Lung (tissue), 12 donors: Measurements from ENCODE around the gene PDE6D. TPM values are rescaled to one million over a fixed set of nuclear protein-coding genes. Genes with fewer than 3 reads are reported as not detected.

Experiments used
- ATAC-seq: fragments of 200-7000 bp; cut with Tn5 transposase; one replicate; pipeline ENCODE4 v1.9.1; 2020; ENCODE audit warnings: moderate number of reproducible peaks; ENCODE audit not compliant: insufficient read depth, low FRiP score
- DNase-seq, 3 donors: peaks; one replicate each; pipeline ENCODE4 v3.0.0-alpha.2; 2013 to 2017
- H3K27ac ChIP-seq, 2 donors: one replicate each; pipeline ENCODE4 v1.5.1; 2013; ENCODE audit warnings: mild to moderate bottlenecking in 2 of 2, moderate library complexity in 2 of 2, control low read depth in 1 of 2, inconsistent platforms in 1 of 2, low read depth in 1 of 2, low read length in 1 of 2
- H3K27me3 ChIP-seq, 3 donors: one replicate each; pipeline ENCODE4 v1.5.1; 2013; ENCODE audit warnings: low read length in 2 of 3; ENCODE audit not compliant: control insufficient read depth in 3 of 3, insufficient read depth in 3 of 3
- H3K36me3 ChIP-seq, 4 donors: one replicate each; pipeline ENCODE4 v1.5.1; 2013; ENCODE audit warnings: low read length in 4 of 4, mild to moderate bottlenecking in 1 of 4, moderate library complexity in 1 of 4; ENCODE audit not compliant: control insufficient read depth in 4 of 4, insufficient read depth in 4 of 4
- H3K4me1 ChIP-seq, 5 donors: one replicate each; pipeline ENCODE4 v1.5.1; 2013; ENCODE audit warnings: low read length in 5 of 5, mild to moderate bottlenecking in 2 of 5, moderate library complexity in 1 of 5; ENCODE audit not compliant: control insufficient read depth in 5 of 5, insufficient read depth in 5 of 5
- H3K4me3 ChIP-seq: one replicate; pipeline ENCODE4 v1.5.1; 2013; ENCODE audit warnings: mild to moderate bottlenecking, control low read depth, moderate library complexity
- H3K9ac ChIP-seq, 2 donors: one replicate each; pipeline ENCODE4 v1.5.1; 2013; ENCODE audit warnings: low read length in 2 of 2, control low read depth in 1 of 2; ENCODE audit not compliant: insufficient read depth in 1 of 2
- H3K9me3 ChIP-seq, 4 donors: one replicate each; pipeline ENCODE4 v1.5.1; 2013; ENCODE audit warnings: low read length in 3 of 4, mild to moderate bottlenecking in 1 of 4, moderate library complexity in 1 of 4; ENCODE audit not compliant: control insufficient read depth in 4 of 4, insufficient read depth in 3 of 4
- CTCF ChIP-seq: IDR thresholded peaks from 2 replicates; pipeline ENCODE4 v1.5.1; 2012; ENCODE audit warnings: mild to moderate bottlenecking; ENCODE audit errors: control extremely low read depth, extremely low read depth
- WGBS, 2 donors: extraction: QIAGEN DNeasy Blood & Tissue Kit; methylation state at CpG; one replicate each; pipeline ENCODE4 v1.1.7; 2013; 5-methylcytosine and 5-hydroxymethylcytosine counted together
- polyA plus RNA-seq, 2 donors: library from polyadenylated mRNA; stranded (reverse); fragments of 200-250 nt; gene quantifications; one replicate each; pipeline ENCODE4 v1.2.1, GENCODE V29; 2013
- total RNA-seq, 2 donors: library from RNA; depleted of rRNA in 1 of 2; stranded (reverse); fragments of >200 nt in 1 of 2; gene quantifications; one replicate each; pipeline ENCODE4 v1.2.1, GENCODE V29; 2014 to 2021
- donor health status: control.
- donor health status: control.
- donor health status: Bipolar disorder and iron deficiency.
- donor health status: healthy.
- donor health status: DM: yes; HTN: yes; CAD: no.

Gene PDE6D
- total and polyA plus RNA-seq, 4 donors: 21.5 to 25.6 (median 23.0) TPM

GRCh38 chr2:231707625-231707926, 73.5 kb downstream of the PDE6D start:
- peak overlapping the region; percentile 63 for H3K4me3 ChIP-seq
- peak overlapping the region; percentile 96 to 98 for H3K9ac ChIP-seq
- H3K36me3 ChIP-seq: peaks cover 0 to 26% (median 8%) of the 10 kb centered on the region in 4 donors
- no peaks in the 10 kb centered on the region for H3K9me3 ChIP-seq
- no peak for TF ChIP-seq CTCF
- WGBS, 2 donors: 1 to 3% methylated on average over 29 to 30 of the region's 30 CpGs
- no peaks in the 10 kb centered on the region for H3K27me3 ChIP-seq
- peak overlapping the region; percentile 100 for H3K27ac ChIP-seq
- H3K4me1 ChIP-seq: peaks cover 0 to 25% (median 13%) of the 10 kb centered on the region in 5 donors
- DNase-seq (peak in 2 of 3 donors; percentile 70 to 76), ATAC-seq (no peak)

- H3K4me3 ChIP-seq: peak overlapping the region; percentile 63
- WGBS, 2 donors: 0 to 1% methylated on average over 65 to 66 of the region's 66 CpGs
- peaks cover 0 to 20% (median 3%) of the 10 kb centered on the region in 4 donors for H3K36me3 ChIP-seq
- no peaks in the 10 kb centered on the region for H3K27me3 ChIP-seq
- peak; percentile 99 to 100 (median 99) for DNase-seq
- peak; percentile 64 for TF ChIP-seq CTCF
- ATAC-seq: peak; percentile 54
- peak overlapping the region; percentile 100 for H3K27ac ChIP-seq
- peaks cover 0 to 23% (median 8%) of the 10 kb centered on the region in 5 donors for H3K4me1 ChIP-seq
- H3K9me3 ChIP-seq: no peaks in the 10 kb centered on the region
- H3K9ac ChIP-seq: peak overlapping the region; percentile 96 to 98
These were observed 74.1 kb downstream of the PDE6D start for GRCh38 chr2:231706731-231707624.

GRCh38 chr2:231704017-231704416, 77.1 kb downstream of the PDE6D start:
- ATAC-seq (no peak), DNase-seq (no peak)
- TF ChIP-seq CTCF: no peak
- Histone ChIP-seq H3K36me3 (peaks cover 0 to 4% (median 0%) of the 10 kb centered on the region in 4 donors), H3K9me3 (no peaks in the 10 kb centered on the region), H3K9ac (no peak overlapping the region), H3K27ac (no peak overlapping the region), H3K27me3 (no peaks in the 10 kb centered on the region), H3K4me3 (no peak overlapping the region), H3K4me1 (peaks cover 0 to 17% (median 3%) of the 10 kb centered on the region in 5 donors)
- whole genome bisulfite sequencing, 2 donors: 97 to 98% methylated on average over 3 of the region's 3 CpGs
